HFF-Myc (cell line): ENCODE results near the gene YBX1.

Experiments
- DNase-seq: peaks from one replicate; pipeline ENCODE4 v3.0.0-alpha.2; 2011; ENCODE audit warnings: low read depth; ENCODE audit errors: extremely low read depth
- H3K4me3 ChIP-seq: replicated peaks from 2 replicates; pipeline ENCODE4 v1.5.1; 2011; ENCODE audit warnings: low read depth, mild to moderate bottlenecking, control low read depth, low read length
- TF ChIP-seq, protein P1 (sequence below): IDR thresholded peaks from 2 replicates; pipeline ENCODE4 v1.5.1; 2012; ENCODE audit warnings: mild to moderate bottlenecking, low read depth, low read length, control low read depth; ENCODE audit errors: missing control alignments

YBX1 gene

DNA sequence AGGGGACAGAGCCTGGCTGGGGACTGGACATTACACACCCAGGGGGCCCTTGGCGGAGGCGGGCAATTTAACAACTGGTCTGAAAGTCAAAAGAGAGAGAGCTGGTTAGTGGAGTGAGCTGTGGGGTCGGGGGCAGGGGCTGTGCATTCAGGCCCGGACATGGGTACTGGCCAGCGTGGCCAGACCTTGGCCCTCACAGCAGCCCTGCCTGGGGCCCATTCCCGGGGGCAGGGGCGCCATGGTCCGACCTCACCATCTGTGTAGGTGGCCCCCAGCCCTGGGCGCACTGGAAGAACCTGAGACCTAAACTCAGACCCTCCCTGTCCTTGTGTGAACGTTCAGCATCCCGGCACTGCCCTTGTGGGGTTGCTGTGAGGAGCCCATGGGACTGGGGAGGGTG is 52.8 kb downstream of the YBX1 start:
- TF ChIP-seq, protein P1, sequence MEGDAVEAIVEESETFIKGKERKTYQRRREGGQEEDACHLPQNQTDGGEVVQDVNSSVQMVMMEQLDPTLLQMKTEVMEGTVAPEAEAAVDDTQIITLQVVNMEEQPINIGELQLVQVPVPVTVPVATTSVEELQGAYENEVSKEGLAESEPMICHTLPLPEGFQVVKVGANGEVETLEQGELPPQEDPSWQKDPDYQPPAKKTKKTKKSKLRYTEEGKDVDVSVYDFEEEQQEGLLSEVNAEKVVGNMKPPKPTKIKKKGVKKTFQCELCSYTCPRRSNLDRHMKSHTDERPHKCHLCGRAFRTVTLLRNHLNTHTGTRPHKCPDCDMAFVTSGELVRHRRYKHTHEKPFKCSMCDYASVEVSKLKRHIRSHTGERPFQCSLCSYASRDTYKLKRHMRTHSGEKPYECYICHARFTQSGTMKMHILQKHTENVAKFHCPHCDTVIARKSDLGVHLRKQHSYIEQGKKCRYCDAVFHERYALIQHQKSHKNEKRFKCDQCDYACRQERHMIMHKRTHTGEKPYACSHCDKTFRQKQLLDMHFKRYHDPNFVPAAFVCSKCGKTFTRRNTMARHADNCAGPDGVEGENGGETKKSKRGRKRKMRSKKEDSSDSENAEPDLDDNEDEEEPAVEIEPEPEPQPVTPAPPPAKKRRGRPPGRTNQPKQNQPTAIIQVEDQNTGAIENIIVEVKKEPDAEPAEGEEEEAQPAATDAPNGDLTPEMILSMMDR: no peak
- H3K4me3 ChIP-seq: no peak overlapping the region
- DNase-seq: no peak

DNA sequence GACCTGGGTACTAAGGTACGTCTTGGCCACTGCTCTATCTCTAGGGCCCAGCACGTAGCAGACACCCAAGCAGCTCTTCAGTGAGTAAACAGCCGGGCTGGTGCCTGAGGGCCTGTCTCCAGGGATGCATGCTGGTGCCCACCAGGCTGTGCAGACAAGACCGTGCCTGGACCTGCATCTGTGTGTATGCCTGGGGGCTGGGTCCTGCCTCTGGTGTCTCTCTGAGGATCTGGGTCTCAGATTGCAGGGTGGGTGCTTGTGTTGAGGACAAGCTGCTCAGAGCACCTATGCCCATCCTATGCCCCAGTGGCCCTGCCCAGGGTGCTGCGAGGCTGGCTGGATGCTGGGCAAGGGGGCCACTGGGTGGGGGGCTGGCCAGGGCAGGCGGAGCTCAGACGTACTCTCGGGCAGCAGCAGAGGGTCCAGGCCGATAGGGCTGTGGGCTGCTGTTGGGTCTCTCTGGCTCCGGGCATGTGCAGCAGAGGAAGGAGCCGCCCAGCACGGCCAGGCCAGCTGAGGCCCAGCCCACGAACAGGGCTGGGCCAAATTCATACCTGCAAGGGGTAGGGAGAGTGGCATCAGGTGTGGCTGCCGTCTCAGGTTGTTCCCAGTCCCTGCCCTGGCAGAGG is 53.4 kb downstream of the YBX1 start:
- TF ChIP-seq, protein P1: no peak
- no peak for DNase-seq
- H3K4me3 ChIP-seq: no peak overlapping the region

DNA sequence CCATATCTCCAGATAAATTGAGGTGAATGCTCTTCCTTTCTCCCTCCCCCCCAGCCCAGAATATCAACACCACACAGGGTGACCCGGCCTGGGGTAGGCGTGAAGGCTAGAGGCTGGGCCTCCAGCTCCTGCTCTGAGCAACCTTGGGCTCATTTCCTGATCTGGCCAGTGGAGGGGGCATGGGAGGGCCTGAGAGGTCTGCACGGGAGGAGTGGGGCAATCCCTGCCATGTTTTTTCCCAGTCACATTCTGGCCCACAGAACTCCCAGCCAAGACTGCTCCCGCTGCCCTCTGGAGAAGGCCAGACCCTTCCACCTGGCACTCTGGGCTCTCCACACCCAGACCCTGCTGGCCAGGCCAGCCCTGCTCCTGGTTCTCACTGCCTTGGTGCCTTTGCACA is 53.9 kb downstream of the YBX1 start:
- DNase-seq: no peak
- TF ChIP-seq, protein P1: peak; percentile 29
- H3K4me3 ChIP-seq: no peak overlapping the region

DNA sequence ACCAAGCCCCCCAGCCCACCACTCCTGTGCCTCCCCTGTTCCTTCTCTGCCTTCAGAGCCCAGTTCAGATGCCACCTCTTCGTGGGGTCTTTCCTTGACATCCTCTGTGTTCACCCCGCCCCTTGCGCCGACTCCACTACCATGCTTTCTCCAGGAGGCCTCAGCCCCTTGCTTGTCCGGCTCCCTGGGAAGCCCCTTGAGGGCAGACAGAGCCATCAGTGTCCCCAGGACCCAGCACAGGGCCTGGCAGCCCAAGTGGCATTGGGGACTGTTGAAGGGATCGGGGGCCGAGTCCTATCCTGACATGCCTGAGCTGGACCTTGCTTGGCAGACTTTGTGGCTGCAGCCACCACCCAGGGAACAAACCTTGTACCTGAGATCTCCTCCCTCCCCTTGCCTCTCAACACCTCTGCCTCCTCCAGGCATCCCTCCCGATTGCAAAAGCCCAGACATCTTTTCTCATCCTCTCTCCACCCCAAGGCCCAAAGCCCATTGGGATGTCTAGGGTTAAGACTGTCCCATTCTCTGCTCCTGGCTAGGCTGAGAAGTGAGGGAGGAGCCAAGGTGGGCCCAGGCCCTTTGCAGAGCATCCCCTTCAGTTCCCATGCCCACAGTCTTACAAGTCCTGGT is 54.5 kb downstream of the YBX1 start:
- H3K4me3 ChIP-seq: no peak overlapping the region
- DNase-seq: no peak
- TF ChIP-seq, protein P1: no peak

DNA sequence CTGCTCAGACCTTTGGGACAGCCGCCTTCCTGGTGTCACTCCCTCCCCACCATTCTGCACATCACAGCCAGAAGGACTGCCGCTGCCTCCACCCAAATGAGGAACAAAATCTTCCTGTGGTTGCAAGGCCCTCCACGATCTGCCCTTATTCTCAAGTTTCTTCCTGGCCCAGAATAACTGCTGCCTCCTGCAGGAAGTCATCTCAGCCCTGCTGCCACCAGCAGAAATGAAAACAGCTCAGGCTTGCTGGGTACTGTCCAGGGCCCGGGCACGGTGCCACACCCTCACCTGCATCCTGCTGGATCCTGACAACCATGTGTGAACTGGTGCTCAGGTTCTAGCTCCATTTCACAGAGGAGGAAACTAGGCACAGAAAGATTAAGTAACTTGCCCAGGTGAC is 55.0 kb downstream of the YBX1 start:
- DNase-seq: no peak
- no peak overlapping the region for H3K4me3 ChIP-seq
- TF ChIP-seq, protein P1: no peak

DNA sequence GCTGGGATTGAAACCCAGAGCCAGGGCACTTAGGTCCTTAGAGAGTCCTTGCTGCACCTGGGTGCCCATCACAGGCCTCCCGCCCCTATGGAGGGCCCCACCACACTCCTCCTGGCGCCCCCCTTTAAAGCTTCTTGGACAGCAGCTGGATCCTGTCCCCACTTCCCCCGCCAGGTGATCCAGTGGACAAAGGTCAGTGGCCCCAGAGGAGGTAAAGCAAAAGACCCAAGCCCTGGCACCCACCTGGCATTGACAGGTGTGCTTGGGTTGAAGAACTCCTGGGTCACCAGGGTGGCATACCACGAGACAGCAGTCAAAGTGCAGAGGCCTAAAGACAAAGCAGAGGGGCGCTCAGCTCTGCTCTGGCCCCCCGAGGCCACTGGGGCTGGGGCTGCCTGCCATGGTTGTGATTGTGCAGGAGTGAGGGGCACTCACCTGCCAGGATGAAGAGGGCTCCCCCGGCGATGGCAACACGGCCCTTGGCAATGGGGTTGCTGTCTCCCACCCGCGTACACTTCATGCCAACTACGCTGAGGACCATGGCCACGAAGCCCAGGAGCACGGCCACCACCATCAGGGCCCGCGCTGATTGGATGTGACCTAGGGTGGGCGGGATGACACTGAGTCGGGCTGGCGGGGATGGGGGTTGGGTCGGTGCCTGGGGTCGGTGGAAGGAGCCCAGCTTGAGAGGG is 55.9 kb downstream of the YBX1 start:
- TF ChIP-seq, protein P1: no peak
- no peak for DNase-seq
- H3K4me3 ChIP-seq: no peak overlapping the region
